Muscle layer of colon (tissue), 2 donors: Measurements from ENCODE around the gene IL36RN.

ENCODE experiments used
- H3K27ac ChIP-seq: one replicate; pipeline ENCODE4 v1.7.0; 2013; ENCODE audit warnings: low read depth, mild to moderate bottlenecking, low read length, moderate library complexity
- H3K27me3 ChIP-seq, 2 donors: one replicate each; pipeline ENCODE4 v1.7.0; 2013; ENCODE audit warnings: low read length in 2 of 2, mild to moderate bottlenecking in 2 of 2; ENCODE audit not compliant: insufficient read depth in 2 of 2, control insufficient read depth in 1 of 2
- H3K36me3 ChIP-seq: one replicate; pipeline ENCODE4 v1.7.0; 2013; ENCODE audit warnings: mild to moderate bottlenecking, low read length; ENCODE audit not compliant: insufficient read depth
- H3K4me1 ChIP-seq: one replicate; pipeline ENCODE4 v1.7.0; 2013; ENCODE audit warnings: mild to moderate bottlenecking, low read length; ENCODE audit not compliant: insufficient read depth
- H3K4me3 ChIP-seq, 2 donors: one replicate each; pipeline ENCODE4 v1.7.0; 2013; ENCODE audit warnings: low read length in 2 of 2, low read depth in 1 of 2, mild to moderate bottlenecking in 1 of 2, moderate library complexity in 1 of 2
- H3K9ac ChIP-seq: one replicate; pipeline ENCODE4 v1.7.0; 2013; ENCODE audit warnings: low read length
- H3K9me3 ChIP-seq: one replicate; pipeline ENCODE4 v1.7.0; 2013; ENCODE audit warnings: mild to moderate bottlenecking, low read length
- donor health status: abdominal sarcoma.
- donor health status: Adenocarcinoma of cecum.

Gene IL36RN

DNA sequence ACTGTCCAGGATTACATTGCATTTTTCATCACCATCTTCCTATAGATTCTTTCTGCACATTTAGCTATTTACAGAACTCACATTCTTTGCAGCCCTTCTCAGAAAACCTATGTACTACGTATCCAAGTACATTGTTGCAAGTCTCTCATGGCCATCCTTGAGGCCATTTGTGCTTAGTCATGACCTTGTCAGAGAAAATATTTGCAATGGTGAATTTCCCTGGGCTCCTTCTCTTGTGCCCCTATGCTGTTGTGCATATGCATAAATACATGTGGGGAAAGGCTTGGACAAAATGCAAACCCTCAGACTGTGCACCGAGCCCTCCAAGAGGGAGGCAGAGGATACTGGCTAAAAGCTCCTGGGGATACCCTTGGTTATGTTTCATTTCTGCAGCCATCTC, 34.2 kb upstream of the IL36RN start:
- Histone ChIP-seq H3K27me3 (peaks cover 0 to 5% of the 10 kb centered on the region in 2 donors), H3K9me3 (no peaks in the 10 kb centered on the region), H3K36me3 (no peaks in the 10 kb centered on the region), H3K9ac (no peak overlapping the region), H3K27ac (no peak overlapping the region), H3K4me1 (no peaks in the 10 kb centered on the region), H3K4me3 (no peak overlapping the region)

DNA sequence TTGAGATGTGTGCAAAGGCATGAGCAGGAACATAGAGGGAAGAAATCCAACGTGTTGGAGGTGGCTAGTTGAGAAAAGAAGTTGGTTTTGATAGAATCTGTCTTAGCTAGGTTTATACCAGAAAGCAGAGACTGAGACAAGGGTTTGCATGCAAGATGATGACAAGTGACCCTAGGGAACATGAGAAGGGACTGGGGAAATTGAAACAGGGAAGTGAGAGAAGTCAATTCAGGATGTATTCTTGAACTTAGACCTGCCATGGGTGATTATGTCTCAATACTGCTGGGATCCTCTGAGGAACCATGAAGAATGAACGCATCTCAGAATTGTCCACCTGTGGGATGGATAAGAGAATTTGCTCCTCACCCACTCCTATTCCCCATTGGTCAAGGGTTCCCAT, 33.3 kb upstream of the IL36RN start:
- Histone ChIP-seq H3K27ac (no peak overlapping the region), H3K9ac (no peak overlapping the region), H3K4me3 (no peak overlapping the region), H3K36me3 (no peaks in the 10 kb centered on the region), H3K4me1 (no peaks in the 10 kb centered on the region), H3K27me3 (peaks cover 0 to 5% of the 10 kb centered on the region in 2 donors), H3K9me3 (no peaks in the 10 kb centered on the region)

DNA sequence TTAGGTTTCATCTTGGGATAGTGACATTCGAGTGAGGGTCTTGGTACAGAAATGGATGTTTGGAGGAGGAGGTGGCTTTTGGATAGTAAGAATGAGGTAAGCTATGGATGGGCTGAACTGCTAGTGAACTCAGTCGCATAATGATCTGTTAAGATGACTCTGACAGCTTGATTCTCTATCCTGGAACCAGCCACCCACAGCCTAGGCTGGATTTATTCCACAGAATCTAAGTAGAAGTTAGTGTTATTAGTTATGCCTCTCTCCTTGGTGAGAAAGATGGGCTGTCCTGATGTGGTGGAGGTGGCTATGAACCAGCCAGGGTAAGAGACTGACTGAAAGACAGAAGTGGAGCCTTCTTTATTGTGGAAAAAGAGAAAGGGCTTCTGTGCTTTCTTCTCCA, 31.3 kb upstream of the IL36RN start:
- H3K9ac ChIP-seq, result no peak overlapping the region
- no peaks in the 10 kb centered on the region for H3K36me3 ChIP-seq
- H3K4me3 ChIP-seq, result no peak overlapping the region
- H3K27me3 ChIP-seq, result peaks cover 0 to 5% of the 10 kb centered on the region in 2 donors
- H3K4me1 ChIP-seq, result no peaks in the 10 kb centered on the region
- H3K9me3 ChIP-seq, result no peaks in the 10 kb centered on the region
- H3K27ac ChIP-seq, result no peak overlapping the region

DNA sequence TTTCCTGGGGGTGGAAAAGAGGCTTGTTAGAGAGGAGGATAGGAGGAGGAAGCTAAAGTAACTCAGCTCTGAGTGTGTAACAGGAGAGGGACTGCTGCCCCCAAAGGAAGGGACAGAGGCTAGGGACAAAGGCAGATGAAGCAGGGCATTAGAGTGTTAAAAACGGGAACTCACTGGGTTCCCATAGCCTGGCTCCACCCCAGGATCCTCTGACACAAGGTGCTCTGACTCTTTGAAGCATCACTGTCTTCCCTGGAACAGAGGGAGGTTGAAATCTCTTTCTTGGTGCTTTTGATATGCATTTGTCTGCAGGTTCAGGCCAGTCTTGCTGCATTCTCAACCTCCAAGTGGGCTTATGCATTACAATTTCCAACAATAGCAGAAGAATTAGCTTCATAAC, 30.9 kb upstream of the IL36RN start:
- peaks cover 0 to 5% of the 10 kb centered on the region in 2 donors for H3K27me3 ChIP-seq

DNA sequence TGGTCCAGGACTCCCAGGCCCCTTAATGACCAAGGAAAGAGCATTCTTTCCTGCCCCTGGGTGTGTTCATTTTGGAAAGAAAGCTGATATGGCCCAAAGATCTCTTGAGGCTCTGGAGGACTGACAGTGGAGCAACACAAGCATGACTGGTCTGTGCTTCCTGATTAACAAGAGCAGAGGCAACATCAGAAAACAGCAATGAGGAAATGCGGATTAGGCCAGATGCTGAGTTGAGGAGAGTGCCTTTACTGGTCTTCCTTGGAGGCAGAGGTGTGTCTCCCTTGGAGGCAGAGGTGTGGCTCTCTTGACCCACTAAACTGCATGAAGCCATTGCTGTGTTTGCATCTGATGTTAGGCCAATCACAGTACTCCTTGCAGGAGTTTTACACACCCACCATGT, 26.3 kb upstream of the IL36RN start:
- Histone ChIP-seq H3K9ac (no peak overlapping the region), H3K27me3 (peaks cover 0 to 5% of the 10 kb centered on the region in 2 donors), H3K4me3 (no peak overlapping the region), H3K36me3 (no peaks in the 10 kb centered on the region), H3K4me1 (no peaks in the 10 kb centered on the region), H3K9me3 (no peaks in the 10 kb centered on the region), H3K27ac (no peak overlapping the region)

More for the DNA sequence above, 30.9 kb upstream of the IL36RN start:
- no peak overlapping the region for H3K9ac ChIP-seq
- no peak overlapping the region for H3K4me3 ChIP-seq
- H3K36me3 ChIP-seq, result no peaks in the 10 kb centered on the region
- no peaks in the 10 kb centered on the region for H3K4me1 ChIP-seq
- no peaks in the 10 kb centered on the region for H3K9me3 ChIP-seq
- no peak overlapping the region for H3K27ac ChIP-seq

DNA sequence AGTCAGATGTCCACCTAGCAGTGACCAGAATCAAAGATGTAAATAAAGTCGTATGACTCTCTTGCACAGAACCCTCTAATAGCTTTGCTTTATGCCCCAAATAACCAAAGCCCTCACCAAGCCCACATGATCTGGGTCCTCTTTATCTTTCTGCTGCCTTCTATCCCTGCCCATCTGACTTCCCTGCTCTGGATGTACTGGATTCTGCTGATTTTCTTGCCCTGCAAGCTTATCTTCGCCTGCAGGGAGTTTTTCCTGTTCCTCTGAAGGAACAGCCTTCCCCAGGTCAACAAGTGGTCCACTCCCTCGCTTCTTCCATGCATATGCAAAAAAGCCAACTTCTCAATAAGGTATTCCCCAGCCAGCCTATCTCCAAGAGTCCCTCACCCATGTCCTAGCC, 25.0 kb upstream of the IL36RN start:
- Histone ChIP-seq H3K36me3 (no peaks in the 10 kb centered on the region), H3K9me3 (no peaks in the 10 kb centered on the region), H3K27me3 (peaks cover 0 to 4% of the 10 kb centered on the region in 2 donors), H3K4me1 (no peaks in the 10 kb centered on the region), H3K27ac (no peak overlapping the region), H3K9ac (no peak overlapping the region), H3K4me3 (no peak overlapping the region)

DNA sequence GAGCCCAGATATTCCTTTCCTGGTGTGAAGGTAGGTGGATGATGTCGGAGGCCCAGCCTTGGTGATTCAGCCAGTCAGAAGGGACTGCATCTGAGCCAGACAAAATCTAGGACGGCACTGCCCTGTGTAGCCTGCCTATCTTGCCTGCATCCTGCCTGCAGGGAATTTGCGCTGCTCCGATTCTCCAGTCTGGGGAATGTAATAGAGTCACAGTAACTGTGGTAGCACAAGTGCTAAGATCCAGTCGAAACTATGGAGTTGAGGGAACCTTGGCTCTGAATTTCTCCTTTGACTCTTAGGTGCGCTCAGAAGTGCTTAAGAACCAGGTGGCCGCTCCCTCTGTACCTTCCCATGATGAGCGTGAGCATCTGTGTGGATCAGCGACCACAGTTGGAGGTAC, 22.2 kb upstream of the IL36RN start:
- Histone ChIP-seq H3K9me3 (no peaks in the 10 kb centered on the region), H3K4me1 (no peaks in the 10 kb centered on the region), H3K27me3 (no peaks in the 10 kb centered on the region), H3K4me3 (no peak overlapping the region), H3K9ac (no peak overlapping the region), H3K36me3 (no peaks in the 10 kb centered on the region), H3K27ac (no peak overlapping the region)

DNA sequence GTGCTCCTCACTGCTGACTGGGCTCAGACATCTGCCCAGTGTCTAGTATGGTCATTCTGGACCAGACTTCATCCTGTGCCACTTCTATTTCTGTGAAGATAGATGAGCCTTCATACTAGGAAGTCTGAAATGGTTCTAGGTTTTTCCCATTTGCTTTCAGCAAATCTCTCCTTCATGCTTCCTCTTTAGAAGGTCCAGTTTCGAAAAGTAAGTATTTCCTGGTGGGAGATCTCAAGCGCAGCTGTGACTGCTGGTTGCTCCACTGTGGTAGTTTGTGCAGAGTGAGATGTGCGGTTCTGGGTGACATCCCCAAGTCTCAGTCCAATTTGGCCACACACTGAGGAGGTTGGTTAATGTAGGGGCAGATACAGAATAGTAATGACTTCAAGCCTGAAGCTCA, 20.7 kb upstream of the IL36RN start:
- no peak overlapping the region for H3K9ac ChIP-seq
- H3K9me3 ChIP-seq, result no peaks in the 10 kb centered on the region
- H3K27ac ChIP-seq, result no peak overlapping the region
- no peaks in the 10 kb centered on the region for H3K4me1 ChIP-seq
- H3K4me3 ChIP-seq, result no peak overlapping the region
- no peaks in the 10 kb centered on the region for H3K27me3 ChIP-seq
- no peaks in the 10 kb centered on the region for H3K36me3 ChIP-seq

DNA sequence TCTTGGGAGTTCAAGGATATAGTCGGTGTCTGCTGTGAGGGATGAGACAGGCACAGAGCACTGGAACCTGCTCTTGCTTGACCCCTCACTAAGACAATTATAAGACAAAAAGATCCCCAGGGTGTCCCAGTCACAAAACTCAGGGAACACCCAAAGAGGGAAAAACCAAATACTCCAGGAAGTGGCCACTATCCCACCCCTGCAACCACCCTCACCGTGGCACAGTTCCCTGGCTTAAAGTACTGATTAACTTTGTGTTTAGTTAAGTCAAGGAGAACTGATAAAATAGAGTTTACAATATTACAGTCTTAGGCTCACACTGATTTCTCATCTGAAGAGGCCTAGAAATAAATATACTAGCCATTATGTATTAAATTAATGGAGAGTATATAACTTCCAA, 19.8 kb upstream of the IL36RN start:
- Histone ChIP-seq H3K9ac (no peak overlapping the region), H3K9me3 (no peaks in the 10 kb centered on the region), H3K27me3 (no peaks in the 10 kb centered on the region), H3K4me3 (no peak overlapping the region), H3K4me1 (no peaks in the 10 kb centered on the region), H3K27ac (no peak overlapping the region), H3K36me3 (no peaks in the 10 kb centered on the region)

DNA sequence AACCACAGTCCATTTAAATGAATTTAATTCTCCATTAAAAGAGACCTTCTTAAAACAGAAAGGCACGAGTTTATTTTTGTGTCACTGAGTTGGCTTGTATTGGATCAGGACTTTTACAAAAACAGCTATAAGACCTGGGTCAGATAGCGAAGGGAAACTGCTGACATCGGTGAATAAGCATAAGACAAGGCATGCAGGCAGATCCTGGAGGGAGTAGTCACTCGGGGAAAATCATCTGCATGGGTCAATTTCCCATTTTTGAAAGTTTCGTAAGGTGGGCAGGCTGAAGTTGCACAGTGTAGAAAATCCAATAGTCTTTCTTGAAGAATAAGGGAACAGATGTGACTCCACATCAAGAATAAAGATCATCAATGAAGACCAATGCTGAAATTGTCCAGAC, 19.3 kb upstream of the IL36RN start:
- Histone ChIP-seq H3K27ac (no peak overlapping the region), H3K4me3 (no peak overlapping the region), H3K36me3 (no peaks in the 10 kb centered on the region), H3K4me1 (no peaks in the 10 kb centered on the region), H3K9me3 (no peaks in the 10 kb centered on the region), H3K9ac (no peak overlapping the region), H3K27me3 (no peaks in the 10 kb centered on the region)

DNA sequence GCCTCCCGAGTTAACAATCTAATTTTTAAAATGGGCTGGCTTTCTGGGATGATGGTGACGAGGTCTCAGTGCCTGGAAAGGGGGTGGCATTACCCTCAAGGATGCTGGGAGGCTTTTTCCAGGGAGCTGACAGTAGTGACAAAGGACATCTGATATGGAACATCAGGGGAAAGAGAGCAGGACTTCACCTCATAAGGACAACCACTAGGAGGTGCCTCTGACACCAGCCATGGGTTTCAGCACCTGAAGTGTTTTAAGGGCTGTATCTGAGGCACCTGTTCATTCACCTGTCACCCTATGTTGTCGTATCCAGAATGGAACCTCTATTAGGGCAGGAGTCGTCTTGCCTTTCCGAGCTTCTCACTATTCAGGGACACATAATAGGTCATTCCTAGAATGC, 17.1 kb upstream of the IL36RN start:
- Histone ChIP-seq H3K4me1 (no peaks in the 10 kb centered on the region), H3K36me3 (no peaks in the 10 kb centered on the region), H3K9ac (no peak overlapping the region), H3K4me3 (no peak overlapping the region), H3K27me3 (no peaks in the 10 kb centered on the region), H3K9me3 (no peaks in the 10 kb centered on the region), H3K27ac (no peak overlapping the region)

DNA sequence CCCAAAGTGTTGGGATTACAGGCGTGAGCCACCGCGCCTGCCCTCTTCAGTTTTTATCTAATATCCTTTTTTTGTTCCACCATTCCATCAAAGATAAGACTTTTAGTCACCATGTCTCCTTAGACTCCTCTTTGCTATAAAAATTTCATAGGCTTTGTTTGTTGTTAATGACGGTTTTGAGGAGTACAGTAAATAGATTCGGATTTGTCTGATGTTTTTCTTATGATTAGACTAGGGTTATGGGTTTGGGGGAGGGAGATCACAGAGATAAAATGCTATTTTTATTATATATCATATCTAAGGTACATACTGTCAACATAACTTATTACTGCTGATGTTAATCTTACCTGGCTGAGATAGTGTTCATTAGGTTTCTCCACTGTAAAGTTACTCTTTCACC, 12.5 kb upstream of the IL36RN start:
- Histone ChIP-seq H3K27me3 (no peaks in the 10 kb centered on the region), H3K36me3 (no peaks in the 10 kb centered on the region), H3K4me3 (no peak overlapping the region), H3K4me1 (no peaks in the 10 kb centered on the region), H3K9ac (no peak overlapping the region), H3K27ac (no peak overlapping the region), H3K9me3 (no peaks in the 10 kb centered on the region)
